HG03025 (cell line): Measurements from ENCODE around the gene GPR31.
"Not testable (repeated sequence)": the region's sequence is repeated elsewhere in the genome, so short reads cannot be mapped to it uniquely, and the experiment has no call there.

ENCODE experiments used
- ATAC-seq: cut with Tn5 transposase; IDR thresholded peaks from one replicate; pipeline ENCODE4 v1.9.1; 2021; ENCODE audit warnings: mild to moderate bottlenecking, moderate library complexity; ENCODE audit not compliant: unreplicated experiment, low FRiP score

The GPR31 gene

GRCh38 chr6:167157863-167158262 lies at the start of gene GPR31:
TSS of gene GPR31 (minus strand) at chr6:167157980. CDS start at chr6:167157831, 149 bp downstream.
- ATAC-seq, result no peak

GRCh38 chr6:167207527-167207926 lies 49.7 kb upstream of the GPR31 start:
- no peak for ATAC-seq

GRCh38 chr6:167205316-167205715 lies 47.5 kb upstream of the GPR31 start:
- ATAC-seq, result not testable (repeated sequence)

- not testable (repeated sequence) for ATAC-seq
These were observed 46.2 kb upstream of the GPR31 start for GRCh38 chr6:167204059-167204348.

GRCh38 chr6:167203261-167204058 lies 45.7 kb upstream of the GPR31 start:
- not testable (repeated sequence) for ATAC-seq

GRCh38 chr6:167202613-167203012 lies 44.8 kb upstream of the GPR31 start:
- ATAC-seq, result not testable (repeated sequence)

GRCh38 chr6:167200806-167201205 lies 43.0 kb upstream of the GPR31 start:
- no peak for ATAC-seq

GRCh38 chr6:167195941-167196610 lies 38.3 kb upstream of the GPR31 start:
- ATAC-seq, result not testable (repeated sequence)

GRCh38 chr6:167193515-167194125 lies 35.8 kb upstream of the GPR31 start:
- not testable (repeated sequence) for ATAC-seq

GRCh38 chr6:167191043-167191583 lies 33.3 kb upstream of the GPR31 start:
- ATAC-seq, result not testable (repeated sequence)

- ATAC-seq, result not testable (repeated sequence)
These were observed 29.5 kb upstream of the GPR31 start for GRCh38 chr6:167187275-167187674.

- ATAC-seq, result not testable (repeated sequence)
These were observed 27.3 kb upstream of the GPR31 start for GRCh38 chr6:167185101-167185500.

GRCh38 chr6:167182913-167183314 lies 25.1 kb upstream of the GPR31 start:
- peak; percentile 66 for ATAC-seq

GRCh38 chr6:167181351-167181750 lies 23.6 kb upstream of the GPR31 start:
- ATAC-seq, result not testable (repeated sequence)

- ATAC-seq, result not testable (repeated sequence)
These were observed 22.3 kb upstream of the GPR31 start for GRCh38 chr6:167180086-167180485.

GRCh38 chr6:167178896-167179655 lies 21.3 kb upstream of the GPR31 start:
- not testable (repeated sequence) for ATAC-seq

GRCh38 chr6:167177271-167177670 lies 19.5 kb upstream of the GPR31 start:
- not testable (repeated sequence) for ATAC-seq

- ATAC-seq, result not testable (repeated sequence)
These were observed 14.2 kb upstream of the GPR31 start for GRCh38 chr6:167172011-167172410.

GRCh38 chr6:167171300-167171699 lies 13.5 kb upstream of the GPR31 start:
- ATAC-seq, result not testable (repeated sequence)

GRCh38 chr6:167169867-167170266 lies 12.1 kb upstream of the GPR31 start:
- not testable (repeated sequence) for ATAC-seq
